Measurements from ENCODE around the gene RAB27B.
"Not testable (repeated sequence)": the region's sequence is repeated elsewhere in the genome, so short reads cannot be mapped to it uniquely, and the experiment has no call there.

Gene RAB27B, protein sequence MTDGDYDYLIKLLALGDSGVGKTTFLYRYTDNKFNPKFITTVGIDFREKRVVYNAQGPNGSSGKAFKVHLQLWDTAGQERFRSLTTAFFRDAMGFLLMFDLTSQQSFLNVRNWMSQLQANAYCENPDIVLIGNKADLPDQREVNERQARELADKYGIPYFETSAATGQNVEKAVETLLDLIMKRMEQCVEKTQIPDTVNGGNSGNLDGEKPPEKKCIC

GRCh38 chr18:54828281-54828881, at the start of gene RAB27B:
TSS of gene RAB27B (plus strand) at chr18:54828477. CDS start at chr18:54877586, 49,109 bp downstream.
- DNase-seq (ENCODE audit: low spot score) = peak; percentile 13

DNA sequence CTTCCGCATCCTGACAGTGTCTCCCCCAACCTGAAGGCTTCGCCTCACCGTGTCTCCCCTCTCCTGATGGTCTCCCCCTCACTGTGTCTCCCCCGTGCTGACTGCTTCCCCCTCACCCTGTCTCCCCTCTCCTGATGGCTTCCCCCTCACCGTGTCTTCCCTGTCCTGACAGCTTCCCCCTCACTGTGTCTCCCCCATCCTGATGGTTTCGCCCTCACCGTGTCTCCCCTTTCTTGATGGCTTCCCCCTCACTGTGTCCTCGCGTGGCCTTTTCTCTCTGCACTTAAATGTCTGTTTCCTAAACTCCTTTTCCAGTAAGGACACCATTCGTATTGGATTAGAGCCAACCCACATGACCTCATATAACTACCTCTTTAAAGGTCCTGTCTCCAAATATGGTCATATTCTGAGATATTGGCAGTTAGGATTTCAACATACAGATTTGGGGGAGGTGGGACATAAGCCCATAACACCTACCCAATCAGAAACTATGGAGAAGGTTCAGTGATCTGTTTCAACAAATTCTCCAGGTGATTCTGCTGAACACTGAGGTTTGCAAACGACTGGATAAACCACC, 47.9 kb upstream of the RAB27B start:
- no peak for DNase-seq (ENCODE audit: low spot score)

DNA sequence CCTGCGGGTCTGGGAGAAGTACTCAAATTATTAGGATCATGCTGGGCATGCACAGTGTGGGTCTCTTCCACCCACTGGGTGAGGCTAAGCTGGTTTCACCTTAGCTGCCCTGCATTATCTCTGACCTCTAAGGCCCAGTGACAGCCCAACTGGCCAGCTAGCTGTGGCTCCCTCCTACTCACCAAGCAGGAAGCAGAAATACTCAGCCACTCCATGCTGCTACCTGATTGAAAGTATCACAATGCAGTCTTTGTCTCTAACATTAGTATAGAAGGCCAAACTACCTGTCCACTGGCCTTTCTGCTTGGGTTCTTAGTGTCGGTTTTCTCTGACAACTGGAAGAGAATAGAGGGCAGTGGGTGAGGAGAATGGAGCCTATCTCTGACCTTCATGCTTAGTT, 47.3 kb upstream of the RAB27B start:
- DNase-seq (ENCODE audit: low spot score) = no peak

DNA sequence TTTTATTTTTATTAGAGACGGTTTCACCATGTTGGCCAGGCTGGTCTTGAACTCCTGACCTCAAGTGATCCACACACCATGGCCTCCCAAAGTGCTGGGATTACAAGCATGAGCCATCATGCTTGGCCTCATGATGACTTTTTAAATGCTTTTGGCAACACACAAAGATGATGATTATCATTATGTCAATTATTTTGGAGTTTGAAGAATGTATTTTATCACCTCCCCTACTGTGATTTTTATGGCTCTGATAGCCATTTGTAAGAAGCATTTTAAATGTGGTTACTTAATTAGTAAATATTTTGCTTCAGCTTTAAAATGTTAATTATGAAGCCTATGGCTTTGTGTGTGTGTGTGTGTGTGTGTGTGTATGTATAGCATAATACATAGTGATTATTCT, 45.1 kb upstream of the RAB27B start:
- DNase-seq (ENCODE audit: low spot score) = no peak

- no peak for DNase-seq (ENCODE audit: low spot score)
Observed at GRCh38 chr18:54786206-54786605, 42.1 kb upstream of the RAB27B start.

DNA sequence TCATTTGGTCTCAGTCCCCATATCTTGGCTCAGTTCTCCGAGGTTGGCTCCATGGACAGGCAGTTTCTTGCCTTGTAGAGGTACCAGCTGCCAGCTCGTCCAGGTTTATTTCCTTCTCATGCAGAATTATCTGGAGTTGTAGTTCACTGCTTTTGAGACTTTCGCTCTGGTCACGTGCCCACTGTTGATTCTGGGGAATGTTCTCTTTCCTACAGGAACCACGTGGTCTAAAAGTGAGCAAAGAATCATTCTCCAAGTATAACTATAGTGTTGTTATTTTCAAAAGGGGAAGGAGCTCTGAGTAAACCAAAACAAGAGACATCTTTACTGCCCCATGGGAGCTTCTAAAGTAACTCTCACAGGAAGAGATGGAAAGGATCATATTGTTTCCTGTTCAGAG, 41.2 kb upstream of the RAB27B start:
- DNase-seq (ENCODE audit: low spot score) = no peak

- no peak for DNase-seq (ENCODE audit: low spot score)
Observed at GRCh38 chr18:54787616-54788015, 40.7 kb upstream of the RAB27B start.

GRCh38 chr18:54790109-54790508, 38.2 kb upstream of the RAB27B start:
- no peak for DNase-seq (ENCODE audit: low spot score)

DNA sequence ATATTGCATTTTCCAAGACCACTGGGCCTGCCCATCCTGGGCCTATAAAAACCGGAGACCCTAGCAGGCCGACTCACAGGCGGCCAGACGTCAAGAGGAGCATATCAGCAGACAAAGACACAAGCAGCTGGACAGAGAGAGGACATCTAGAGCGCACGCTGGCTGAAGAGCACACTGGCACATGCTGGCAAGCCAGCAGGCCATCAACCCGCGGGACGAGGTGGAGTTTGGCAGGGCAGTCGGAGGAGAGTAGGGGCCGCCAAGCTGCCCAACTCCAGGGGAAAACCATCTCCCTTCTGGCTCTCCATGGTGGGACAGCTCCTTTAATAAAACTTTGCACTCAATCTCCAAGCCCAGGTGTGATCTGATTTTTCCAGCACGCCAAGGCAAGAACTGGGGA, 36.6 kb upstream of the RAB27B start:
- no peak for DNase-seq (ENCODE audit: low spot score)

GRCh38 chr18:54792079-54792478, 36.2 kb upstream of the RAB27B start:
- DNase-seq (ENCODE audit: low spot score) = no peak

GRCh38 chr18:54794823-54795222, 33.5 kb upstream of the RAB27B start:
- DNase-seq (ENCODE audit: low spot score) = no peak

GRCh38 chr18:54798186-54798585, 30.1 kb upstream of the RAB27B start:
- DNase-seq (ENCODE audit: low spot score) = no peak

GRCh38 chr18:54801374-54801773, 26.9 kb upstream of the RAB27B start:
- no peak for DNase-seq (ENCODE audit: low spot score)

DNA sequence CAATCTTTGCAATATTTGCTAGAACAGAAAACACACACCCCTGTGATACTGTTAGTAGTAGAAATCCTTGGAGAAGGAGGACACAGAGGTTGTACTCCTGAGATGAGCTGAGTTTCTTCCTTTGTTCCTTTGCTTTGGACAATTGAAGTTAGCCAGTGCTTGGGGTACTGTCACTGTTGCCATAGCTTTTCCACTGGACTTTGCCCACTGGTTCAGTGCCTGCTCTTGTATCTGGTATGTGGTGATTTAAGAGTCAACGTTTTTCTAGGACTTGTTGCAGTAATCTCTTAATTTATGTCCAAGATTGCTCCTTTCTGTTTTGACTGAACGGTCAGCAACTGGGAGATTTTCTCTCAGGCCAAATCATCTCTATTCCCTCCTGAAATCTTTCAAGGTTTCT, 26.1 kb upstream of the RAB27B start:
- peak; percentile 6 for DNase-seq (ENCODE audit: low spot score)

GRCh38 chr18:54802686-54803395, 25.4 kb upstream of the RAB27B start:
- no peak for DNase-seq (ENCODE audit: low spot score)

DNA sequence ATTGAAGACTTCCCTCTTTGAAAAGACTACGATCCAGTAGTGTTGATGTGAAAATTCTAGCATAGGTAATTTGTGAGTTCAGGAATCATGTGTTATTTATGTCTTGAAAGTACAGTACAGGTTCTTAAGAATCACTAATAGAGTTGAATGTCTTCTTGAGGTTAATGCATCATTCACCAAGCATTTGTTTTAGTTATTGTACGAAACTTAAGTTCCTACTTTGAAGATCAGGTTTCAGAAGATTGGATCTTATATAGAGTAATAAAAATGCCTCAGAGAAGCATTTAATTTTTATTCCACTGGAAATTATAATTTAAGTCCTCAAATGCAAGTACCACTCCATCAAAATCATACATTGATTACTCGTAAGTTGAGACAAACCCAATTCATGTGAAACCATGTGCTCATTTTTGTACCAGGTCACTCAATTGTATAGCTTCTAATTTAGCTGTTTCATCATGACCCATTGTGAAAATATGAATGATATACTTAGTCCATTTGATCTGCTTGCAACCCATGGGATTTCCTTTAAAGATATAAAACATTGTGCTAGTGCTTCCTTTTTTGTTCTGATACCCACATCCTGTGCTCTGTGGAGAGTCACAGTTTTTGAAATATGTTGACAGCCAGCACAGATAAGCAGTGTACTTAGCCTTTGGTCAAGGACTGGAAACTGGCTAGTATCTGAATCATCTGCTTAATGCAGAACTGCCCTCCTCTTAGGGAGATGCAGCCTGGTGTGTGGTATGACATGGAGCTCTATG, 22.5 kb upstream of the RAB27B start:
- DNase-seq (ENCODE audit: low spot score) = no peak

DNA sequence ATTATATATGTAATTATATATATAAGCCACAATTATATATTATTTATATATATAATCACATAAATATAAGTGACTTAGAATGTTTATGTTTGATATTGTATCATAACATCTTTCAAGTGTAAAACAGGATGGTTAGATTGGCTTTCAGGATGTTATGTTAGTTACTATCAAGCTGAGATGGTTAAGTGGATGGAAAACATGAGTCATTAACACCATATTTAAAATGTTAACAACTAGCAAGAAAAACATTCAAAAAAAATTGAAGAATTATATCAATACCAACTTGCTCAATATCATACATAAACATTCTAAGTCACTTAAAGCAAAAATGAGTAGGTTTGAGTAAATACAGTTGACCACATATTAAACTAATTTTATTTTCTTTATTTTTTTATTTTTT, 21.8 kb upstream of the RAB27B start:
- DNase-seq (ENCODE audit: low spot score) = no peak

GRCh38 chr18:54807303-54807702, 21.0 kb upstream of the RAB27B start:
- DNase-seq (ENCODE audit: low spot score) = no peak

- DNase-seq (ENCODE audit: low spot score) = not testable (repeated sequence)
Observed at GRCh38 chr18:54810662-54811061, 17.6 kb upstream of the RAB27B start.

DNA sequence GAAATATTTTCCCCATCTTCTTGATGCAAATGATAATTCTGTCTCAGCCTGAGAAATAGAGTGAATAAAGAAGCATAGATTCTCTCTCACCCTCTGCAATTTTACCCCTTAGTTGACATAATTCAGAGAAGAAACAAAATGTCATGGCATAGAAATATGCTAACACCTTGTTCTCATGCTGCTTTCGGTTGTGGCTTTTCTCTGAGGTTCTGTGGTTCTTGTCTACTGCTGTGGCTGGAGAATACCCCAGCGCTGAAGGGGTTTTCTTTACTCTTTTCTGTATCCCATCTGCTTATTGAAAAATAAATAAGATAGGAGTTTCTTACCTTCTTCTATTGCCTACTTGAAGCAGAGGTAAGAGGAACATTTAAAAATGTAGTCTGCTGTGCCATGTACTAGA, 15.4 kb upstream of the RAB27B start:
- DNase-seq (ENCODE audit: low spot score) = no peak

DNA sequence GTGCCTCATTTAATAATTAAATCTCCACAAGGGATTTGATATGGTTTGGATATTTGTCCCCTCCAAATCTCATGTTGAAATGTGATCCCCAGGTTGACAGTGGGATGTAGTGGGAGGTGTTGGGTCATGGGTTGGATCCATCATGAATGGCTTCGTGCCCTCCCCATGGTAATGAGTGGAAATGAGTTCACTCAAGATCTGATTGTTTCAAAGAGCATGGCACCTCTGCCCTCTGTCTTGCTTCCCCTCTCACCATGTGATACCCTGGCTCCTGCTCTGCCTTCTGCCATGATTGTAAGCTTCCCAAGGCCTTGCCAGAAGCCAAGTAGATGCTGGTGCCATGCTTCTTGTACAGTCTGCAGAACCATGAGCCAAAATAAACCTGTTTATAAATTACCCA, 15.0 kb upstream of the RAB27B start:
- no peak for DNase-seq (ENCODE audit: low spot score)

DNA sequence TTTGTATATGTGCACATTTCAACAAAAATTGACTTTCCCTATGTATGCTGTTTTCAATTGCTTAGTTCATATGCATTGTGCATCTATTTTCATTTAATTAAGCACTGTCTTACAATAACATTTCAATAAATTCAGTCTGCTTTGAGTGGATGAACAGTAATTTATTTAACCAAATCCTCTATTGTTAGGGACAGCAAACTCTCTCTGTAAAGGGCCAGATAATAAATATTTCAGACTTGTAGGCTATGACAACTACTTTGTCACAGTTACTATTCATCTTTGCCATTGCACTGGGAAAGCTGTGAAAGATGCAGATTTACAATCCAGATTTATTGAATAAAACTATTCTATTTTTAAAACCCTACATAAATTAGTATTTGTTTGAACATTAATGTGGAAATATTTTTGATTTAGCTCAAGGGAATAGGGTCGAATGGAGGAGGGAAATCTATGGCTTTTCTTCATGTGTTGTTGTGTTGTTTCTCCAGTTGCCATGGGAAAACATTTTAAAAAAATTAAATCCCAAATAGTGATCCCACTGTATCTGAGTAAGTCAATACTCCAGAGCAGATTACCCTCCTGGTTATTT, 14.2 kb upstream of the RAB27B start:
- no peak for DNase-seq (ENCODE audit: low spot score)

Data from HuH-7.5 (cell line).